ENCODE data around the gene MSRB3.
"Not testable (repeated sequence)": the region's sequence is repeated elsewhere in the genome, so short reads cannot be mapped to it uniquely, and the experiment has no call there.

MSRB3 gene

DNA sequence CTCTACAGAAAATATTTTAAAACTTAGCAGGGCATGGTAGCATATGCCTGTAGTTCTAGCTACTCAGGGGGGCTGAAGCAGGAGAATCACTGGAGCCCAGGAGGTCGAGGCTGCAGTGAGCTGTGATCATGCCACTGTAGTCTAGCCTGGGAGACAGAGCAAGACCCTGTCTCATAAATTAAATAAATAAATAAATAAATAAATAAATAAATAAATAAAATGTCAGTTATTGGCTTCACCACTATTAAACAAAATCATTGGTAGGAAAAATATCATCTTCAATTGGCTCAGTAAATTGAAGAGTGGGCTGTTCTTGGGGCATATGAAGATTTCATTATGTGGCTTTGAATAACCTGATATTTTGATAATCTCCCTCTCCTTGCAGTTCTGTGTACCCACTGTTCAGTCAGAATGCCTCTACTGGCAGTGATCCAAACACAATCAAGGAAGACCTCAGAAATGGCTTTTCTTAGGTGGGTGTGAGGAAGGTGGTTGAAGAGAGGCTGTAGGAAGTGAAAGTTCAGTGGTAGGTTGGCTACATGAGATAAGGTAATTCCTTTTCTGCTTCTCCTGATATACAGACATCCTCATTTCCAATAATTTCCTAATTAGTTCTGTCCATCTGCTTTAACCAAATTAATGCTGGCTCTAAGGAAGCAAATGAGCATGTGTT, 175.8 kb downstream of the MSRB3 start:
- no peak overlapping the region for H3K27ac ChIP-seq

GRCh38 chr12:65457341-65457740, 178.9 kb downstream of the MSRB3 start:
- not testable (repeated sequence) for H3K36me3 ChIP-seq; H3K4me3 ChIP-seq (ENCODE audit: low read depth in 1 of 2, low read length in 1 of 2); H3K9me3 ChIP-seq; H3K27ac ChIP-seq; H3K4me1 ChIP-seq (ENCODE audit: control insufficient read depth in 1 of 2, insufficient read depth in 1 of 2, low read depth in 1 of 2, low read length in 1 of 2); H3K27me3 ChIP-seq

More for the DNA sequence above, 175.8 kb downstream of the MSRB3 start:
- H3K27me3 ChIP-seq, result no peaks in the 10 kb centered on the region
- no peaks in the 10 kb centered on the region for H3K9me3 ChIP-seq
- no peaks in the 10 kb centered on the region for H3K36me3 ChIP-seq
- peaks cover 3 to 9% of the 10 kb centered on the region in 2 experiments for H3K4me1 ChIP-seq (ENCODE audit: control insufficient read depth in 1 of 2, insufficient read depth in 1 of 2, low read depth in 1 of 2, low read length in 1 of 2)
- no peak overlapping the region for H3K4me3 ChIP-seq (ENCODE audit: low read depth in 1 of 2, low read length in 1 of 2)
- no peak for TF ChIP-seq CTCF (IDR thresholded peaks at IDR 0.05)

DNA sequence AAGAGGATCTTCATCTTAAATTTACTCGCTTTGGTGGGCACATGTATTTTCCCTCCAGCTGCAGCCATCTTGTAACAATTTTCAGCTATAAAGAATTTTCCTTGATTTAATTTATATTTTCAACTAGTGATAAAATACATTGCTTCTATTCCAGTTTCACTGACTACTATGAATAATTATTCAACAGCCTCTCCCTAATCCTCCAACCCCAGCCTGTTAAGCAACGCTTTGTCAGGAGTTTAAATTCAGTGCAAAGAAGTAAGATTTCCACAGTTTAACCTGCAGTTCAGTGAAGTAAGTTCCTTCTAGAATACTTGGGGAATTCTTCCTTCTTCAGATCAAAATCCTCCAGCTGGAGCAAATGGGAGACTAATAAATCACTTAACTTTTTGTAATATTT, 180.2 kb downstream of the MSRB3 start:
- Histone ChIP-seq H3K4me1 (ENCODE audit: control insufficient read depth in 1 of 2, insufficient read depth in 1 of 2, low read depth in 1 of 2, low read length in 1 of 2) (no peaks in the 10 kb centered on the region), H3K36me3 (peaks cover 16% of the 10 kb centered on the region), H3K27ac (no peak overlapping the region), H3K9me3 (no peaks in the 10 kb centered on the region), H3K4me3 (ENCODE audit: low read depth in 1 of 2, low read length in 1 of 2) (no peak overlapping the region), H3K27me3 (no peaks in the 10 kb centered on the region)
- no peak for TF ChIP-seq CTCF (IDR thresholded peaks at IDR 0.05)

- H3K27ac ChIP-seq, result no peak overlapping the region
- no peak overlapping the region for H3K4me3 ChIP-seq (ENCODE audit: low read depth in 1 of 2, low read length in 1 of 2)
- H3K9me3 ChIP-seq, result no peaks in the 10 kb centered on the region
- H3K27me3 ChIP-seq, result no peaks in the 10 kb centered on the region
- no peak for TF ChIP-seq CTCF (IDR thresholded peaks at IDR 0.05)
- H3K4me1 ChIP-seq (ENCODE audit: control insufficient read depth in 1 of 2, insufficient read depth in 1 of 2, low read depth in 1 of 2, low read length in 1 of 2), result no peaks in the 10 kb centered on the region
- peaks cover 25% of the 10 kb centered on the region for H3K36me3 ChIP-seq
Observed at GRCh38 chr12:65459545-65459944, 181.1 kb downstream of the MSRB3 start.

DNA sequence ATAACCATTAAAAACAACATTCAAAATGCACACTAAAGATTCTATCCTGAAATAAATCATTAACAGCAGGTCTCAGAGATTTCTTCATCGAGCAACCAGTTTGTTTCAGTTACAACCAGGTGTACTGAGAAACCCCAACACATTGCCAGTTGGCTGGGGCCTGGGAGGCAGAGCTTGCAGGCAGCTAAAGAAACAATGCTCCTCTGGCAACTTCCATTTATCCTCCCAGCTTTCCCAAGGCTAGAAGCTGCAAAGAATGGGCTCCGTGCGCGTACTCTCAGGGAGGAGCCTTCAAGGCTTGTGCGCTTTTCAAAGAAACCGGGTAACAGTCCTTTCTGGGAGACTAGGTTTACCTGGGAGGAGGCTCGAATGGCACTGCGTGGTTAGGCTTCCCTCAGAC, 181.6 kb downstream of the MSRB3 start:
- H3K9me3 ChIP-seq, result no peaks in the 10 kb centered on the region
- H3K36me3 ChIP-seq, result peaks cover 30% of the 10 kb centered on the region
- H3K27ac ChIP-seq, result no peak overlapping the region
- H3K4me1 ChIP-seq (ENCODE audit: control insufficient read depth in 1 of 2, insufficient read depth in 1 of 2, low read depth in 1 of 2, low read length in 1 of 2), result no peaks in the 10 kb centered on the region
- no peak for TF ChIP-seq CTCF (IDR thresholded peaks at IDR 0.05)
- no peak overlapping the region for H3K4me3 ChIP-seq (ENCODE audit: low read depth in 1 of 2, low read length in 1 of 2)
- H3K27me3 ChIP-seq, result no peaks in the 10 kb centered on the region

DNA sequence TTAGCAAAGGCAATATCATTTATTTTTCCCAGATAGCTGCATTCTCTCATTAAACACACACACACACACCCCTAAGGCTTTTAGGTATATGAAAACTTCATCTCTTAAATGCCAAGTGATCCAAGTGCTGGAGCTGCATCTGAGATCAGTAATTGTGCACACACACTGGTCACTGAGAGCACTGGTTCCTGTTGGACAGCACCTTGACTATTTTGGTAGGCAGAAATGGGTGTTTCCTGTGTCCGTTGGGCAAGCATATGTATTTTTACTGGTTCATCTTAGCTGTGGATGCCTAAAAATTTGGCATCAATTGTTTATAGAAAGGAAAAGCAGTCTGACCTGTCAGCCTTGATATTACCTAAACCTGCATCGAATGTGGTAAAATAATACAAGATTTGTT, 182.5 kb downstream of the MSRB3 start:
- Histone ChIP-seq H3K27ac (no peak overlapping the region), H3K36me3 (peaks cover 31% of the 10 kb centered on the region), H3K9me3 (no peaks in the 10 kb centered on the region), H3K4me3 (ENCODE audit: low read depth in 1 of 2, low read length in 1 of 2) (no peak overlapping the region), H3K27me3 (no peaks in the 10 kb centered on the region), H3K4me1 (ENCODE audit: control insufficient read depth in 1 of 2, insufficient read depth in 1 of 2, low read depth in 1 of 2, low read length in 1 of 2) (no peaks in the 10 kb centered on the region)
- no peak for TF ChIP-seq CTCF (IDR thresholded peaks at IDR 0.05)
